Right ventricle myocardium inferior (tissue), 1 donor: ENCODE results near the gene SPNS1. TPM values are rescaled to one million over a fixed set of nuclear protein-coding genes. Genes with fewer than 3 reads are reported as not detected.
A peak's percentile ranks its signal among the peaks of the same experiment; 100 is the strongest.
"Not testable (repeated sequence)": the region's sequence is repeated elsewhere in the genome, so short reads cannot be mapped to it uniquely, and the experiment has no call there.

Experiments
- ATAC-seq: fragments of 200-7000 bp; cut with Tn5 transposase; one replicate; pipeline ENCODE4 v1.9.1; 2020; ENCODE audit warnings: mild to moderate bottlenecking, moderate library complexity
- DNase-seq: peaks from one replicate; pipeline ENCODE4 v3.0.0; 2021; ENCODE audit errors: missing footprints
- intact Hi-C: fragments of 100-400 bp; cut with DNase I; formaldehyde crosslinking; loops from one replicate; pipeline ENCODE4 v1.11.0; 2022
- total RNA-seq: library from RNA; stranded (reverse); fragmentation: NEBNext Ultra II Directional; extraction: Animal tissue kit (Norgen Biotek cat#: 25700); gene quantifications from one replicate; pipeline ENCODE4 v1.2.1, GENCODE V29; 2021
- donor health status: DM: no; HTN: yes; CAD: no; lungs with severe emphysema.

SPNS1 gene
- total RNA-seq, 1 donor from 2014 or later: 18.2 TPM

GRCh38 chr16:28984619-28985135, 10.1 kb downstream of the SPNS1 start, which contains the start of gene LAT:
LAT (plus strand) TSS chr16:28985052; CDS start chr16:28985418, 366 bp downstream.
- intact Hi-C loops: no loop called here
- DNase-seq: no peak
- ATAC-seq: peak; percentile 36

- ATAC-seq: no peak
- DNase-seq: no peak
- intact Hi-C loops: no loop called here
These were observed 10.8 kb downstream of the SPNS1 start for GRCh38 chr16:28985211-28986041.

GRCh38 chr16:28986046-28986445, 11.5 kb downstream of the SPNS1 start:
- DNase-seq (no peak), ATAC-seq (no peak)
- intact Hi-C loops: no loop called here

- ATAC-seq (no peak), DNase-seq (no peak)
- intact Hi-C loops: no loop called here
These were observed 11.9 kb downstream of the SPNS1 start for GRCh38 chr16:28986492-28986891.

- DNase-seq: no peak
- ATAC-seq: no peak
- intact Hi-C loops: no loop called here
These were observed 12.7 kb downstream of the SPNS1 start for GRCh38 chr16:28987170-28987853.

- DNase-seq (no peak), ATAC-seq (no peak)
- intact Hi-C loops: no loop called here
These were observed 14.8 kb downstream of the SPNS1 start for GRCh38 chr16:28989363-28989762.

- DNase-seq (no peak), ATAC-seq (no peak)
- intact Hi-C loops: no loop called here
These were observed 15.9 kb downstream of the SPNS1 start for GRCh38 chr16:28990375-28991040.

GRCh38 chr16:28991687-28992086, 17.1 kb downstream of the SPNS1 start:
- intact Hi-C loops: no loop called here
- DNase-seq: no peak
- no peak for ATAC-seq

- intact Hi-C loops: no loop called here
- ATAC-seq: no peak
- no peak for DNase-seq
These were observed 17.9 kb downstream of the SPNS1 start for GRCh38 chr16:28992496-28992895.

GRCh38 chr16:28998837-28999236, 24.3 kb downstream of the SPNS1 start:
- ATAC-seq (no peak), DNase-seq (no peak)

GRCh38 chr16:28999577-28999976, 25.0 kb downstream of the SPNS1 start:
- no peak for ATAC-seq
- intact Hi-C loops: no loop called here
- DNase-seq: no peak

More at GRCh38 chr16:28998837-28999236, 24.3 kb downstream of the SPNS1 start:
- intact Hi-C loops: no loop called here

- DNase-seq (no peak), ATAC-seq (no peak)
- intact Hi-C loops: no loop called here
These were observed 25.4 kb downstream of the SPNS1 start for GRCh38 chr16:29000019-29000418.

GRCh38 chr16:29004496-29005139, 30.0 kb downstream of the SPNS1 start:
- intact Hi-C loops, ATAC-seq, DNase-seq: not testable (repeated sequence)

GRCh38 chr16:29007730-29008593, 33.4 kb downstream of the SPNS1 start:
- intact Hi-C loops: no loop called here
- DNase-seq (no peak), ATAC-seq (no peak)

- DNase-seq: no peak
- no peak for ATAC-seq
These were observed 34.7 kb downstream of the SPNS1 start for GRCh38 chr16:29009050-29009837.

GRCh38 chr16:29009838-29010166, 35.2 kb downstream of the SPNS1 start:
- no peak for ATAC-seq
- no peak for DNase-seq
- intact Hi-C loops: no loop called here

More at GRCh38 chr16:29009050-29009837, 34.7 kb downstream of the SPNS1 start:
- intact Hi-C loops: no loop called here

- ATAC-seq (no peak), DNase-seq (no peak)
- intact Hi-C loops: no loop called here
These were observed 36.5 kb downstream of the SPNS1 start for GRCh38 chr16:29011112-29011511.
